ENCODE measurements around the gene CYTH3.

CYTH3 gene

GRCh38 chr7:6271060-6271658 lies 1.3 kb downstream of the CYTH3 start:
- peak; percentile 51 for TF ChIP-seq CTCF (IDR thresholded peaks at IDR 0.05; ENCODE audit: low read depth, low read length)
- DNase-seq (ENCODE audit: extremely low read depth, low read depth), result no peak

- TF ChIP-seq CTCF (IDR thresholded peaks at IDR 0.05; ENCODE audit: low read depth, low read length), result no peak
- DNase-seq (ENCODE audit: extremely low read depth, low read depth), result no peak
Measured at GRCh38 chr7:6269527-6269926, 2.9 kb downstream of the CYTH3 start.

- no peak for DNase-seq (ENCODE audit: extremely low read depth, low read depth)
- TF ChIP-seq CTCF (IDR thresholded peaks at IDR 0.05; ENCODE audit: low read depth, low read length), result no peak
Measured at GRCh38 chr7:6268907-6269306, 3.5 kb downstream of the CYTH3 start.

GRCh38 chr7:6268023-6268900 lies 4.2 kb downstream of the CYTH3 start:
- no peak for DNase-seq (ENCODE audit: extremely low read depth, low read depth)
- no peak for TF ChIP-seq CTCF (IDR thresholded peaks at IDR 0.05; ENCODE audit: low read depth, low read length)

GRCh38 chr7:6266699-6267098 lies 5.7 kb downstream of the CYTH3 start:
- DNase-seq (ENCODE audit: extremely low read depth, low read depth), result no peak
- no peak for TF ChIP-seq CTCF (IDR thresholded peaks at IDR 0.05; ENCODE audit: low read depth, low read length)

GRCh38 chr7:6262221-6262620 lies 10.2 kb downstream of the CYTH3 start:
- TF ChIP-seq CTCF (IDR thresholded peaks at IDR 0.05; ENCODE audit: low read depth, low read length), result no peak

GRCh38 chr7:6261699-6262098 lies 10.7 kb downstream of the CYTH3 start:
- no peak for DNase-seq (ENCODE audit: extremely low read depth, low read depth)
- TF ChIP-seq CTCF (IDR thresholded peaks at IDR 0.05; ENCODE audit: low read depth, low read length), result no peak

More at GRCh38 chr7:6262221-6262620, 10.2 kb downstream of the CYTH3 start:
- DNase-seq (ENCODE audit: extremely low read depth, low read depth), result no peak

Data from AG09319 (cell line).